T-helper 1 cell treated with Interleukin-12 subunit alpha and Interleukin-12 subunit beta and Interleukin-4 antibody, amounts not matched to agents 30 μg/mL and 1 μg/mL, for 36 hours (primary cell): ENCODE results near the gene AAK1.

Experiments used
- H3K27ac Mint-ChIP-seq: one replicate; pipeline ENCODE4 v1.8.0; 2021; ENCODE audit warnings: mild to moderate bottlenecking, mixed read lengths
- H3K27me3 Mint-ChIP-seq: one replicate; pipeline ENCODE4 v1.8.0; 2021; ENCODE audit warnings: low read depth, mixed read lengths
- H3K36me3 Mint-ChIP-seq: one replicate; pipeline ENCODE4 v1.8.0; 2021; ENCODE audit warnings: low read depth, mixed read lengths
- H3K4me1 Mint-ChIP-seq: one replicate; pipeline ENCODE4 v1.8.0; 2021; ENCODE audit warnings: low read depth, mixed read lengths
- H3K4me3 Mint-ChIP-seq: one replicate; pipeline ENCODE4 v1.8.0; 2021; ENCODE audit warnings: mild to moderate bottlenecking, moderate library complexity, mixed read lengths
- H3K9me3 Mint-ChIP-seq: one replicate; pipeline ENCODE4 v1.8.0; 2021; ENCODE audit warnings: mixed read lengths

AAK1 gene

GRCh38 chr2:69493268-69493667 lies 150.3 kb downstream of the AAK1 start:
- Mint-ChIP-seq H3K27ac (no peak overlapping the region), H3K36me3 (peaks cover 24% of the 10 kb centered on the region), H3K4me1 (peaks cover 22% of the 10 kb centered on the region), H3K4me3 (no peak overlapping the region), H3K9me3 (no peaks in the 10 kb centered on the region), H3K27me3 (no peaks in the 10 kb centered on the region)

DNA sequence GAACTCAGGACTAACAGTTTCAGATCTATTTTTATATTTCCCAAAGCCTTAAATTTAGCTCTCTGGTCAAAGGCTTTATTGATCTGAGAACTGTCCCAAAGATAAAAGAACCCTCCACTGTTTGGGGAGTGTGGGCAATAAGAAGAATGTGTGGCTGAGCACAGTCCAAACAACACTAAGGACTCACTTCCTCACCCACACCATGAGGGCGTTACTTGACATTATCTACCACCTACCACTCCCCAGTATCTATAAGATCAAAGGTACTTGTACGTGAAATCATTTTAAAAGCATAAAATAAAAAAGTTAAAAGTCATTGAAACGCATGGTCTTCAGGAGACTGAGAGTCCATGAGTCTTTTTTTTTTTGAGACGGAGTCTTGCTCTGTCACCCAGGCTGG lies 151.7 kb downstream of the AAK1 start:
- H3K27ac Mint-ChIP-seq = no peak overlapping the region
- no peaks in the 10 kb centered on the region for H3K9me3 Mint-ChIP-seq

GRCh38 chr2:69490486-69490885 lies 153.1 kb downstream of the AAK1 start:
- H3K4me1 Mint-ChIP-seq = peaks cover 22% of the 10 kb centered on the region
- H3K36me3 Mint-ChIP-seq = peaks cover 28% of the 10 kb centered on the region
- H3K4me3 Mint-ChIP-seq = no peak overlapping the region
- H3K27me3 Mint-ChIP-seq = no peaks in the 10 kb centered on the region
- H3K9me3 Mint-ChIP-seq = no peaks in the 10 kb centered on the region
- H3K27ac Mint-ChIP-seq = peak overlapping the region; percentile 60

More for the DNA sequence above, 151.7 kb downstream of the AAK1 start:
- H3K4me1 Mint-ChIP-seq = peaks cover 22% of the 10 kb centered on the region
- H3K4me3 Mint-ChIP-seq = no peak overlapping the region
- peaks cover 27% of the 10 kb centered on the region for H3K36me3 Mint-ChIP-seq
- no peaks in the 10 kb centered on the region for H3K27me3 Mint-ChIP-seq

- H3K27ac Mint-ChIP-seq = peak overlapping the region; percentile 60
- H3K9me3 Mint-ChIP-seq = no peaks in the 10 kb centered on the region
- no peaks in the 10 kb centered on the region for H3K27me3 Mint-ChIP-seq
- H3K36me3 Mint-ChIP-seq = peaks cover 30% of the 10 kb centered on the region
- no peak overlapping the region for H3K4me3 Mint-ChIP-seq
- peaks cover 22% of the 10 kb centered on the region for H3K4me1 Mint-ChIP-seq
Observed at GRCh38 chr2:69489793-69490192, 153.7 kb downstream of the AAK1 start.

- Mint-ChIP-seq H3K9me3 (no peaks in the 10 kb centered on the region), H3K27ac (no peak overlapping the region), H3K4me1 (peaks cover 8% of the 10 kb centered on the region), H3K36me3 (peaks cover 39% of the 10 kb centered on the region), H3K27me3 (no peaks in the 10 kb centered on the region), H3K4me3 (no peak overlapping the region)
Observed at GRCh38 chr2:69483696-69484095, 159.8 kb downstream of the AAK1 start.

GRCh38 chr2:69483024-69483423 lies 160.5 kb downstream of the AAK1 start:
- no peak overlapping the region for H3K27ac Mint-ChIP-seq
- H3K27me3 Mint-ChIP-seq = no peaks in the 10 kb centered on the region
- H3K4me1 Mint-ChIP-seq = peaks cover 8% of the 10 kb centered on the region
- H3K4me3 Mint-ChIP-seq = no peak overlapping the region
- H3K36me3 Mint-ChIP-seq = peaks cover 34% of the 10 kb centered on the region
- H3K9me3 Mint-ChIP-seq = no peaks in the 10 kb centered on the region

GRCh38 chr2:69482471-69482870 lies 161.1 kb downstream of the AAK1 start:
- Mint-ChIP-seq H3K27me3 (no peaks in the 10 kb centered on the region), H3K27ac (no peak overlapping the region)

GRCh38 chr2:69481421-69481820 lies 162.1 kb downstream of the AAK1 start:
- Mint-ChIP-seq H3K4me3 (no peak overlapping the region), H3K9me3 (no peaks in the 10 kb centered on the region), H3K27ac (no peak overlapping the region), H3K27me3 (no peaks in the 10 kb centered on the region), H3K4me1 (peaks cover 22% of the 10 kb centered on the region), H3K36me3 (peaks cover 32% of the 10 kb centered on the region)

More at GRCh38 chr2:69482471-69482870, 161.1 kb downstream of the AAK1 start:
- Mint-ChIP-seq H3K9me3 (no peaks in the 10 kb centered on the region), H3K4me1 (peaks cover 13% of the 10 kb centered on the region), H3K4me3 (no peak overlapping the region), H3K36me3 (peaks cover 34% of the 10 kb centered on the region)

- H3K27ac Mint-ChIP-seq = peak overlapping the region; percentile 12
- H3K4me3 Mint-ChIP-seq = no peak overlapping the region
- no peaks in the 10 kb centered on the region for H3K27me3 Mint-ChIP-seq
- peaks cover 26% of the 10 kb centered on the region for H3K4me1 Mint-ChIP-seq
- H3K9me3 Mint-ChIP-seq = no peaks in the 10 kb centered on the region
- H3K36me3 Mint-ChIP-seq = peaks cover 33% of the 10 kb centered on the region
Observed at GRCh38 chr2:69477627-69478026, 165.9 kb downstream of the AAK1 start.

GRCh38 chr2:69474688-69475087 lies 168.9 kb downstream of the AAK1 start:
- Mint-ChIP-seq H3K27ac (no peak overlapping the region), H3K9me3 (no peaks in the 10 kb centered on the region), H3K4me1 (peaks cover 26% of the 10 kb centered on the region), H3K27me3 (no peaks in the 10 kb centered on the region), H3K36me3 (peaks cover 31% of the 10 kb centered on the region), H3K4me3 (no peak overlapping the region)

GRCh38 chr2:69471793-69472192 lies 171.7 kb downstream of the AAK1 start:
- Mint-ChIP-seq H3K4me3 (no peak overlapping the region), H3K27me3 (no peaks in the 10 kb centered on the region), H3K27ac (no peak overlapping the region), H3K9me3 (no peaks in the 10 kb centered on the region), H3K4me1 (peaks cover 14% of the 10 kb centered on the region), H3K36me3 (peaks cover 22% of the 10 kb centered on the region)

DNA sequence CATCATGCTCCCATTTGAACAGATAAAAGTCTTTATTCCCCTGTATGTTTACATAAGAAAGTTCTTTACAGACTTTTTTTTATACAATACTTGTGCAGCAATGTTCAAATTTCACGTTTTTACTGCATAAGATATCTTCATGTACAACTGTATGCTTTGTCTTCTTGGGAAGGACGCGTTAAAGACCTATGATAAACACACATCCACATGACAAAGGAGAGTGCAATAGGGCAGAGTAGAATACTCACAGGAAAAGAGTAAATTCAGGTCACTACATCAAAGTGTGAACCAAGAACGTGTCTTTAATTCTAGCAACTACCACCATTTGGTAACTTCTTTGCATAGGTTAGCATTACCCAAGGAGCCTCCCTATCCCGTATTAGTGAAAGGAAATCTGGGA lies 172.6 kb downstream of the AAK1 start:
- Mint-ChIP-seq H3K4me3 (no peak overlapping the region), H3K9me3 (no peaks in the 10 kb centered on the region), H3K27me3 (no peaks in the 10 kb centered on the region), H3K4me1 (peaks cover 9% of the 10 kb centered on the region), H3K27ac (no peak overlapping the region), H3K36me3 (peaks cover 25% of the 10 kb centered on the region)

DNA sequence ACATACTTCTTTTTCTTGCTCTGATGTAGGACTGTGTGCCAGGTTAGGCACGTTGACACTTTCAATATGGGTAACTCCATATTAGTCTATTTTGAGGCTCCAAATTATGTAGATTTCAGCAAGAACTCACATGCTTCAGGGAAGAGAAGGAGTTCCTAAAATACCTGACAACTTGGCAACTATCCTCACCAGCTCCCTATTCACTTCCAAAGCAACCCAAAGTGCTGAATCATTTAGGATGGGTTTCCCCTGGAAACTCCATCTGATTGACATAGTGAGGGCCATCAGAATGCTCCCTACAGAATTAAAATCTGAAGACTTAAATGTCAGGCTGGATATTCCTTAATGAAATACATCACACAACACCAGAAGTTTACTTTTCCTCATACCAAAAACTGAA lies 173.8 kb downstream of the AAK1 start:
- Mint-ChIP-seq H3K9me3 (no peaks in the 10 kb centered on the region), H3K27me3 (no peaks in the 10 kb centered on the region), H3K27ac (no peak overlapping the region), H3K4me3 (no peak overlapping the region), H3K36me3 (peaks cover 28% of the 10 kb centered on the region), H3K4me1 (peaks cover 2% of the 10 kb centered on the region)

GRCh38 chr2:69469375-69469774 lies 174.2 kb downstream of the AAK1 start:
- H3K9me3 Mint-ChIP-seq = no peaks in the 10 kb centered on the region
- H3K4me3 Mint-ChIP-seq = no peak overlapping the region
- H3K36me3 Mint-ChIP-seq = peaks cover 28% of the 10 kb centered on the region
- H3K27me3 Mint-ChIP-seq = no peaks in the 10 kb centered on the region
- H3K27ac Mint-ChIP-seq = no peak overlapping the region
- H3K4me1 Mint-ChIP-seq = peaks cover 2% of the 10 kb centered on the region

GRCh38 chr2:69466728-69467127 lies 176.8 kb downstream of the AAK1 start:
- no peak overlapping the region for H3K4me3 Mint-ChIP-seq
- H3K36me3 Mint-ChIP-seq = peaks cover 31% of the 10 kb centered on the region
- peaks cover 2% of the 10 kb centered on the region for H3K4me1 Mint-ChIP-seq
- H3K9me3 Mint-ChIP-seq = no peaks in the 10 kb centered on the region
- H3K27me3 Mint-ChIP-seq = no peaks in the 10 kb centered on the region
- H3K27ac Mint-ChIP-seq = no peak overlapping the region
